Stimulated activated CD8-positive, alpha-beta memory T cell treated with anti-CD3 and anti-CD28 coated beads, Interleukin-4, amount 100 ng/mL, for 4 hours (primary cell): Measurements from ENCODE around the gene CST4.
"Not testable (repeated sequence)": the region's sequence is repeated elsewhere in the genome, so short reads cannot be mapped to it uniquely, and the experiment has no call there.

Experiments used
- DNase-seq, 2 donors: peaks; one replicate each; pipeline ENCODE4 v3.0.0-alpha.2; 2020; ENCODE audit warnings: low read depth in 2 of 2, low spot score in 1 of 2

CST4 gene

DNA sequence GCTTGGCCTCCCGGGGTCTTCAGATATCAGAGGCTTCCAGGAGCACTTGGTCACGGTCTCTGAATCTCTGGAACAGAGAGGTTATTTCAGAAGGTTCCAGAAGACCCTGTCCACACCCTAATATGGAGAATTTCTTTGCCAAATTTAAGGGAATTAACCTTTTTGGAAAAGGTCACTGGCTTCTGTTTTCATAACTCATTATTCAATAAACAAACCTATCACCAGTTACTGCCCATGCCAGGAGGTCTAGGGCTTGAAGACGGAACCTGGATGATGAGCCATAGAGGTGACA lies 507 bp upstream of the CST4 start:
- DNase-seq = no peak

DNA sequence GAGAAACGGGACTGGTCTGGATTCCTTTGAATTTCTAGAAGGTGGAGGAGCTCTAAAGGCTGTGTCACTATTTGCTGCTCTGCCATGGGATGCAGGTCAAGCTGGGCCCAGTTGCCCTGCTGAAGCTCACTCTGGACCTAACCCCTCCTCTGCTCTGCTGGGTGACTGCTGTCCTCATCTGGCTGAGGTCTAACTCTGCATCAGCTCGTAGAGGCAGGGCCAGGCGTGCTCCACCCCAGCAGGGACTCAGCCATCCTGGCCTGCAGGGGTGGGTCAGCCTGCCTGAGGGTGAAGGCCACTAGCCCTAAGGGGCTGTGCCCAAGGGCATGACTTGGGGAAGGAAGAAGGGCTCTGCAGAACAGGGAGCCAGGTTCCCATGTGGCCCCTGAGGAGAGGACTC lies 852 bp downstream of the CST4 start:
- no peak for DNase-seq

DNA sequence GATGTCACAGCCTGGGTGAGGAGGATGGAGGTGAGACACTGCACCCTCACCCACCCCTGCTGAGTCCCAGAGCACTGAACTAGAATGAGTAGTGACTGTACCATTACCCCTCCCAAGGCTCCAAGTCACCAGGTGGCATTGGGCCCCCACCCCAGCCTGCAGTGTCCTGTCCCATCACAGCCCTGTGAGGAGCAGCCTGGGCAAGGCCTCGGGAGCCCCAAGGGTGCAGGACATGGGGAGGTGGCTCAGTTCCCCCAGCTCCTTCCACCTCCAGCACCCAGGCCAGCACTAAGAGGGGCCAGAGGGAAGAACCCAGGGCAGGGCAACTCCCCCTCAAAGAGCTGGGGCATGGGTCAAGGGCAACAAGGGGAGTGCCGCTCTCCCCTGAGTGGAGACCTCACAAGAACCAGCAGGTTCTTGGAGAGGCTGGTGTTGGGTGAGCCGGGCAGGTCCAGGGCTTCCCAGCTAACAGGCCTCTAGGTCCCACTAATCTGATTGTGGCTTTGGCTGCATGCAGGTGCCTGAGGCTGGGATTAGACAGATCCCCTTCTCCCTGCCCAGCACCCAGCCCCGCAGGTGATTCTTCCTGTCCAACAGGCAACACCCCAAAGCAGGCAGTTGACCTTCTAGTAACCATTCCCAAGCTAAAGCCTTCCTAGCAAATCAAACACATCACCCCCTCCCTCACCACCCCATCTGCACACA lies 2.6 kb downstream of the CST4 start:
- DNase-seq = no peak

DNA sequence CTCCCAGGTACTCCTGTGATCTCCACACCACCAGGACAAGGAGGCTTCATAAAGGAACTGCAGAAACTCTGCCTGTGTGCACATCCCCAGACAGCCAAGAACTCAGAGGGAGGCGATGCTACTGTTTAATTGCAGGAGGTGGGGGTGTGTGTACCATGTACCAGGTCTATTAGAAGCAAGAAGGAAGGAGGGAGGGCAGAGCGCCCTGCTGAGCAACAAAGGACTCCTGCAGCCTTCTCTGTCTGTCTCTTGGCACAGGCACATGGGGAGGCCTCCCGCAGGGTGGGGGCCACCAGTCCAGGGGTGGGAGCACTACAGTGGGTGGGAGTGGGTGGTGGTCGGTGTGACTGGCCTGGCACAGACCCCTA lies 3.3 kb downstream of the CST4 start:
- DNase-seq = not testable (repeated sequence)

DNA sequence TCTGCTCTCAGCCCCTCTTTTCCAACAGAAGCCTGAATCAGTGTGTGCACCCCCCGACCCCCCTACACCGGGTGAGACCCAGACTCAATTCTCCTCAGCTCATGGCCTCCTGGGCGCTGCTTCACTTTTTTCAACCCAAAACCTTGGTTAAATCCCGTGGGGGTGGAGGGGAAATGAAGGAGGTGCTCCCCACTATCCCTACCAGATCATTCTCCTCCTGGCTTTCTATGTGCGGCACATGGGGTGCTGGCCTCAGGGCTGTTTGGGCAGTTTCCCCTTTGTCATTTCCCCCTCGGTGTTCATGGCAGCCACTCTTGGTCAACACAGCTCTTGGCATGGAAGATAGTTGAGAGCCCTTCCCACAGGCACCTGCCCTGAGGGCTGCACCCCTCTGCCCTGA lies 4.6 kb downstream of the CST4 start:
- no peak for DNase-seq

DNA sequence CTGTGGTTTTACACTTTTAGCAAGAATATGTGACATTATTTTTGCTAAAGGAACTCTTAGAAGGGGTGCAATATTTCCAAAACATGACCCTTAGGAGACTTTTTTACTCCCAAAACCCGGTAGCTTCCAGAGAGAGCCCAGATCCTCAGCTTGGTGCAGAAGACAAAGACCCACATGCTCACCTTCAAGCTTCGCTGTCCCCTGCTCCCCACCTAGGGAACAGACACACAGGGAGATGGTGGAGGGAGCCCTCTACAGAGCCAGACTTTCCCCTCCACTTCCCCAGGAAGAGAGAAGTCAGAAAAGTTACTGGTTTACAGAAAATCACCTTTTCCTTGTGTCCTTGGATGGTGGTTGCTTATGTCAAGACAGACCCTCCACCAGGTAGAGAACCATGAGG lies 5.0 kb downstream of the CST4 start:
- DNase-seq = no peak

DNA sequence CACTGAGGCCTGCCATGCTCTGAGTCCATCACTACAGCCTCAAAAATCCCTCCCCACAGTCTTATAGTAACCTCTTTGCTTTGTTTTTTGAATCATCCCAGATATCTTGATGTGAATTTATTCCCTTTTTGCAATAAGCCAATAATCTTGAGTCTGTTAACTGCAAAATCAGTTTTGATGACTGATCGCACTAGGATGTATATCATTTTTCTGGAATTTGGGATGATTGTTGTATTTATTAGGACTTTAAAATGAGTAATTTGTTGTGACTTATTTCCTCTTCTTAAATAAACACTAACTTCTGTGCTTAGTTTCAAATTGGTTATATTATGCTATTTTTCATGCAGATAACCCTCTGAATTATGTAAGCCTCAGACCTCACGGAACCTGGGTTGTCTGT lies 5.6 kb downstream of the CST4 start:
- DNase-seq = no peak

DNA sequence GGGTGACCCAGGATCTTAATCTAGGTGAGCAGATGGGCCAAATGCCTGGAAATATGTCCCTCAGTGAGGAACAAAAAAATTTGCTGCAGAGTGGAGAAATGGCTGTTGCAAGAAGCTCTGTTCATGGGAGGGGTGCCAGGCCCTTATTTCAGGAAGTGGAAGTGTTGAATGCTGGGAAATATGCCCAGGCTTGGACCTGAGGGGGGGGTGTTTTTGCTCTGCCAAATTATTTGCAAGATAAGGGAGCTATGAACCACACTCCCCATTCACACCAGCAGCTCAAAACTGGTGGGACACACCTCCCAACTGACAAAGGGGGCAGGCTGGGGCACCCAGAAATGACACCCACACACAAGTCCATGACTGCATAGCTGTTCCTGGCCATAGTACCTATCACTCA lies 8.7 kb downstream of the CST4 start:
- DNase-seq = no peak

DNA sequence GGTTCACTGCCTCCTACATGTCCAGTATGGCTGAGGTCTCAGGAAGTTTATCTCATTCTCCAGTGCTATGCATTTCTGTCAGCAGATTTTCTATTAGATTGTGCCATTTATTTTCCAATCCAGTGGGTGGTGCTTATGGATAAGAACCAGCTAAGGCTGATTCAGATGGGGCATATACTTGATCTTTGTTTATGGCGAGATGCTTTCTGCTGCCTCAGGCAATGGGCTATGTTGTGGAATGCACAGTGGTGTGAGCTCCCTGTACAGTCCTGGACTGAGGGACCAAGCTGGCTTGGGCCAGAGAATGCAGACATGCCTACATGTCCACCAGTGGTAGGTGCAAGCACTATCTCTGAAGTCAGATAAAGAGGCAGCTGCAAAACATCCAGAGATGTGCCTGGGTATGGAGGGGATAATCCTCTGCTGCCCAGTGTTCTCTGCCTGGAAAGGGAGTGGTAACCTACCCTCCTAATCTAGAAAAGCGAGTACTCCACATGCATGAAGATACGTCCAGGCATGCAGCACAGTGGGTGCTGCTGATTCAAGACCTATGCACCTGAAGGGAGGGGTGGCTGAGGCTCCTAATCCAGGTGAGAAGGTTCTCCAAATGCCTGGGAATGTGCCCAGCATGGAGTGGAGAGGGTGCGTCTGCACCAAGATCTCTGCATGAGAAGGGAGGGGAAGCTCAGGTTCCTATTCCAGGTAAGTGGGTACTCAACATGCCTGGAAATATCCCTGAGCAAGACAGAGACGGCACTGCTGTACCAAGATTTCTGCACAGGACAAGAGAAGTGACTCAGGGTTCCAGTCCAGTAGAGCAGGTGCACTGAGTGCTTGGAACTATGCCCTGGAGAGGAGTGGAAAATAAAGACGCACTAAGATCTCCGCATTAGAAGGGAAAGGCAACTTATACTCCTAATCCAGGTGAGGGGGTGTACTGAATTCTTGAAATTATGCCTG lies 9.4 kb downstream of the CST4 start:
- no peak for DNase-seq

DNA sequence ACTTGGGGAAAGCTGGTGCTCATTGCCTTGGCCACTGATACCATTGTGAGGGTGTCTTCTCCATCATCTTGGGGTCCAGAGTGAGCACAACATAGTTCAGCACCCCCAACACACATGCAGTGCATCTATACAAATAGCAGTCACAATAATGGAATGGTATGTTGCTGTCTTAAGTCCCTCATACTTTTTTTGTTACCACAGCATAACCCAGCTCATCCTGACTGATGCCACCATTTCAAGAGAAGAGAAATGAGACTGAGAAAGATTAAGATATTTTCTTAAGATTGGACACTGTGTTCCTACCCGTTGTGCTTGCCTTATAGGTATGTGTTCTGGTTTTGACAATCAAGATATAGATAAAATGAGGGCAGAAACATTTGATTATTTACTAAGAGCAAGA lies 15.6 kb downstream of the CST4 start:
- DNase-seq = no peak

DNA sequence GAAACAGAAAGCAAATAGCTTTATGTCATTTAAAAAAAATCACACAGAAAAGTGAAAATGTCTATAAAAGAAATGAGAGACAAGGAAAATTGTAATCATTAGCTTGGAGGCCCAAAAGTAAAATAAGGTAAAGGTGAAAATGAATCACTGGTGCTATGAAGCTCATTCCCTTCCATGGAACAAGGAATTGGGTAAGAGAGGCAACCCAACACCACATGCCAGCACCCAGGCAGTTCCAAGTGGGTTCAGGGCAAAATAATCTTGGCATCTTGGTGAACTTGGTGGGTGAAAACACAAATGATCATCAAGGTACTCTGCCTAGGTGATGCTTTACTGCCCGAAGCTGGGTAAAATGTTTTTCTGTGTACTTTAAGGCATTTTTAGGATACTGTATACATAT lies 16.7 kb downstream of the CST4 start:
- no peak for DNase-seq

DNA sequence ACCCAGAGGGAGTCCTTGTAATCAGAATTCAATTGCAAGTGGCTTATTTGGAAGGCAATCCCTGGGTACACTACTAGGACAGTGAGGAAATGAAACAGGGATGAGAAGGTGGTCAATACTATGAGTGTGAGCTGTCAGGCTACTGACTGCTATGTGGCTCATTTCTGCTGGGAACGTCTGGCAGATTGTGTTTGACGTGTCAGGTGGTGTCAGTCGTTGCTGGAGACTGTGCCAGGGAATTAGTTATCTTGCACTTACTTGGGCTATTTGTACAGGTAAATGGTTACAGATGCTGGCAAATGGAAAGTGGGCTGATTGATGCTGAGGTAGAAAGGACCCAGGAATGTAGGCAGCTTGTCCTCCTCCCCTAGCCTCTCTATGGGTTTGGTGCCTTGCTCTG lies 17.4 kb downstream of the CST4 start:
- DNase-seq = no peak

DNA sequence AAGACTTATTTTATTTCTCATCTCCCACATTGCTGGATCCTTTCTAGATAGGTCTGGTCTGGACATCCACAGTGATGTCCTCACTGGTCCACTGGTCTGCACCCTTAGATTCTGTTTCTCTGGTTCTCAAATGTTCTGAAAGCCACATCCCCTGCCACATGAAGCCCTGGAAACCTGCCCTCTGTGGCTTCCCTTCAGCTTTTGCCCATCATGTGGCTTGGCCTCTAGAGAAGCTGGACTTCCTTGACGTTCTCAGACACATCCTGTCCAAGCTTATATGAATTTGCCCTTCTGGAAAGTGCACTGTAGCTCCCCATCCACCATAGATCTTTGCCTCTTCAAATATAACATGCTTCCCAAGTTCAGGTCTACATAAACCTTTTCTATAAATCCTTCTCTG lies 18.5 kb downstream of the CST4 start:
- no peak for DNase-seq

DNA sequence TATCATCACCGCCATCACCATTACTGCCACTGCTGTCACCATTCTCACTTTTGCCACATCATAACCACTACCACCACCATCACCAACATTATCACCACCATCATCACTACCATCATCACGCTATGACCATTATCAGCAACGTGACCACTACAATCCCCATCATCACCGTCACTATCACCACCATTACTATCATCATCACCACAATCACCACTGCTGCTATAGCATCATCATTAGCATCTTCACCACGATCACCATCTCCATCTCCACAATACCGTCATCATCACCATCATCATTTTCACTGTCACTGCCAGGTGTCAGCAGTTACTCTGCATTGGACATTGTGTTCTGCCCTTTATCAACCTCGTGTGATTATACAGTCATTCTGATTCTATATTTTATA lies 19.0 kb downstream of the CST4 start:
- DNase-seq = no peak

DNA sequence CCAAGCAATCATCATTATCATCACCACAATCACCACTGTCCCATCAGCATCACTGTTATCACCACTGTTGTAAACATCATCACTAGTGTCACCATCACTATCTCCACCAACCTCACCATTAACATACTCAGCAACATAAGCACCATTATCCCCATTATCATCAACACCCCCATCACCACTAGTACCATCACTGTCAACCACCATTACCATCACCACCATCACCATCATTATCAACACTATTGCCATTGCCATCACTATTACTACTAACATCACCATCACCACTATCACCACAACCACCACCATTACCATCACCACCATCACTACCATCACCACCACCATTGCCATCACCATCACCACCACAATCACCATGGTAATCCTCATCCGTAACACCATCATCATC lies 19.5 kb downstream of the CST4 start:
- DNase-seq = no peak

DNA sequence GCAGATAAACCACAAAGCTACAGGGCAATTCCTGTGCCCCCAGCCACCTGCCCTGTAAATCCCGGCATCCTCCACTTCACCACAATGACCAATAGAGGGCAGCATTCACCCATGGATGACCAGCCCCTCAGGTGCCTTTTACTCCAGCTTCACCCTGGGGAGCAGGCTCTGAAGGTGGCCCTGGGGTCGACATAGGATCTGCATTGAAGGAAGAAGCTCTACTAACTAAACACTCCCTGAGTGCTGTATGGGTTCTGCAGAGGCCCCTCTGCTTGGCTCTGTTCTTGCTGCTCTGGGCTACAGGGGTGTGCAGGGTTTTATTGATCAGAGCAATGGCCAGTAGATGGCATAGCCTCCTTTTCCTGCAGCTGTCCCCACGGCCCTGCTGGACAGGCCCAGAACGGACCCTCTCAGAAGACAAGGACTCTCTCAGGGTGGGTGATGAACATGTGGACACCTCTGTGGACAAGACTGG lies 20.3 kb downstream of the CST4 start:
- no peak for DNase-seq

DNA sequence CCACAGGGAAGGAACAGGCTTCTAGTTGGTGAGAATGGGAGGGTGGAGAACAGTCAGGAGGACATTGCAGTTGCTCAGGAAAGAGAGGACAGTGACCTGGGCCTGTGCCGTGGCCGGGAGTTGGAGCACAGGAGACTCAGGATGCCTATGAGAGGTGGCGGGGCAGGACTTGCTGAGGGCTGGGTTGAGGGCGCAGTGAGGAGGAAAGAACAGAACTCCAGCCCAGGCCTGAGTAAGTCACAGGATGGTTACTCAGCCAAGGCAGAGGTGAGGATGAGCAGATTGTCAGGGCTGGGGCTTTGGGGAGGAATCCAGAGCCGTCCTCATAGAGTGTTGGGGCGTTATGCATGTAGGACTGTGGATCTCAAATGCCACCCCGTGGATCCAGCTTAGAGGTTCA lies 21.2 kb downstream of the CST4 start:
- no peak for DNase-seq

DNA sequence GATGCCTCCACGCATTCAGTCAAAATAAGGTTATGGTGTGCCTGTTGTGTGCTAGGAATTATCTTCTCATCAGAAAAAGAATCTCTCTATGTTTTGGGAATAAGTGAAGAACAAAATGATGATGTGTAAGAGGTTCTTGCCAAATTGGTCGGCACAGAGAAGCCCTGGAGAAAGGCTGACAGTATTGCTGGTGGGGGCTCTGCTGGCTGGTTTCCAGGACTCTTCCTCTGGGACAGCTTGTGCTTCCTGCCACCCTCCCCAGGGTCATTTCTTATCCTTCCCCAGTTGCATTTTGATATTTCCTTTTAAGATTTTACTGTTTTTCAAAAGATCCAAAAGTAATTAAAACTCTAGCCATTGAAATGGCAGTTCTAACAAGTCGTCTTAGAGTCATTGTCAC lies 22.1 kb downstream of the CST4 start:
- DNase-seq = no peak

DNA sequence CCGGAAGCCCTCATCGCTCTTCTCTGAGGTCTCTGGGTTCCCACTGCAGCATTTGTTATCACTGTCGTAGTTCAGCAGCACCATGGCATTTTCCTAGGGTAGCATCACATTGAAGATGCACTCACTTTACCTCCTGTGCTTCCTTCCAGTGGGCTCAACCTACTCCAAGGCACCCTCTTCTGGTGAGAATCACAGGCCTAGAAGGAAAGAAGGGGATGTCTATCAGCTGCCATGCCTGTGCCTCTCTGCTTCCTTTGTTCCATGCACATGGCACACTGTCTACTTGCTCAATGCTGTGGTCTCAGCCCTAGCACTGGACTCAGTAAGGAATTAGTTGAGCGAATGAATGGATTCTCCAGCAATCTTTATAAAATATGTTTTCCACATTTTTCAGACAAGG lies 22.6 kb downstream of the CST4 start:
- DNase-seq = no peak

DNA sequence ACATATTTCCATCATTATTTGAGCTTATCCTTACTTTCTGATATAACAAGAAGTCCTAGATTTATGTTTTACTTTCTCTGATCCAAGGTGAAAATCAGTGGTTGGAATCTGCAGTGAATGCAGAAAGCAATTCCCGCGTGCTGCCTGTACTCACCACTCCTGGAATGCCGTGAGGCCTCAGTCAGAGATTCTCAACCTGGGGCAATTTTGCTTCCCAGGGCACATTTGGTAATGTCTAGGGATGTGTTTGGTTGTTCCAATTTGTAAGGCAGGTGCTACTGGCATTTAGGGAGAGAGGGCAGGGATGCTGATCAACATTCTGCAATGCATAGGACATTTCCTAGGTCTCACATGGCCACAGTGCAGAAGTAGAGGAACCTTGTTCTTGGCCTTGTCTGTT lies 23.9 kb downstream of the CST4 start:
- no peak for DNase-seq

DNA sequence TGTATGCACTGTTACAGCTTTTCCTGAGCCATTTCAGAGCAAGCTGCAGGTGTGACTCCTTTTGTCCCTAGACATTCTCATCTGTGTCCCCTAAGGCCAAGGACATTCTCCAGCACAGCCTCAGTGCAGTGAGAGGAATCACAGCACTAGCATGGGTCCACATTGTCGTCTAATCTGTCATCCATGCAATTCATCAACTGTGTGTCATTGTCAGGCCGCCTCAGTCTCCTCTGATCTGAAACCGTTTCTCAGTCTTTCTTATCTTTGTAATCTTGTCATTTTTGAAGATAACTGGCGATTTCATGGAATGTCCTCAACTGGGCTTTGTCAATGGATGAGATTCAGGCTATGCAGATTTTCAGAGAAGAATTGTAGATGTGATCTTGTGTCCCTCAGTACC lies 24.8 kb downstream of the CST4 start:
- not testable (repeated sequence) for DNase-seq

DNA sequence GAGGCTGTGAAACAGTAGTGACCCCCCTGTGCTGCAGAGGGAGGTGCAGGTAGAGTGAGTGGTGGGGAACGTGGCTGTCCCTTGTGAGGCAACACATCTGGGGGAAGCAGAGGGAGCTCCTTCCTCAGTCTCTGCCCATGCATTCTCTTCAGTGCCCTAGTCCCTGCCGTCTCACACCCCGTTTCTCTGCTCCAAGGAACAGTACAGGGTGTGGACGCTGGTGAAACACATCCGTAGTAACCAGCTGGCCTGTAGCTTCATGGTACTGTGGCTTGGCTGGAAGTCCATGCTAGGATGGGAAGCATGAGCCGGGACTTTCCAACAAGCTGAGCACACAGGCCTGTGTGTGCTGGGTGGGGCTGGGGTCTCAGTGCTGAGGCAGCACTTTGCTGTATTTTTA lies 25.7 kb downstream of the CST4 start:
- no peak for DNase-seq
